Cardiac septum (tissue), 1 donor: Measurements from ENCODE around the gene NME2. TPM values are rescaled to one million over a fixed set of nuclear protein-coding genes. Genes with fewer than 3 reads are reported as not detected.
"Not testable (repeated sequence)": the region's sequence is repeated elsewhere in the genome, so short reads cannot be mapped to it uniquely, and the experiment has no call there.

ENCODE experiments used
- DNase-seq: peaks from one replicate; pipeline ENCODE4 v3.0.0-alpha.2; 2020; ENCODE audit warnings: low spot score
- intact Hi-C: fragments of 100-400 bp; cut with DNase I; formaldehyde crosslinking; loops from one replicate; pipeline ENCODE4 v1.14.0; 2022
- long read RNA-seq: library from polyadenylated mRNA; unstranded; transcript quantifications from one replicate; pipeline ENCODE4 v2.0.0, GENCODE V29; 2021
- total RNA-seq: library from RNA; stranded (reverse); fragmentation: NEBNext Ultra II Directional; extraction: Animal tissue kit (Norgen Biotek cat#: 25700); gene quantifications from one replicate; pipeline ENCODE4 v1.2.1, GENCODE V29; 2021
- donor health status: DM: no; HTN: no; CAD: no.

The NME2 gene
- 225 TPM for total RNA-seq
- long read RNA-seq, transcript NME2-202 (4 exons, 866 nt): minor isoform, 27 of 176 reads
- long read RNA-seq, transcript NME2-205 (5 exons, 826 nt): major isoform, 135 of 176 reads
- long read RNA-seq, transcript NME2-207 (5 exons, 850 nt): minor isoform, 7 of 176 reads
- long read RNA-seq, partial matches to known transcripts: 0 of 176 reads
- long read RNA-seq, other reads (novel, unspliced or antisense): 3 of 176 reads

DNA sequence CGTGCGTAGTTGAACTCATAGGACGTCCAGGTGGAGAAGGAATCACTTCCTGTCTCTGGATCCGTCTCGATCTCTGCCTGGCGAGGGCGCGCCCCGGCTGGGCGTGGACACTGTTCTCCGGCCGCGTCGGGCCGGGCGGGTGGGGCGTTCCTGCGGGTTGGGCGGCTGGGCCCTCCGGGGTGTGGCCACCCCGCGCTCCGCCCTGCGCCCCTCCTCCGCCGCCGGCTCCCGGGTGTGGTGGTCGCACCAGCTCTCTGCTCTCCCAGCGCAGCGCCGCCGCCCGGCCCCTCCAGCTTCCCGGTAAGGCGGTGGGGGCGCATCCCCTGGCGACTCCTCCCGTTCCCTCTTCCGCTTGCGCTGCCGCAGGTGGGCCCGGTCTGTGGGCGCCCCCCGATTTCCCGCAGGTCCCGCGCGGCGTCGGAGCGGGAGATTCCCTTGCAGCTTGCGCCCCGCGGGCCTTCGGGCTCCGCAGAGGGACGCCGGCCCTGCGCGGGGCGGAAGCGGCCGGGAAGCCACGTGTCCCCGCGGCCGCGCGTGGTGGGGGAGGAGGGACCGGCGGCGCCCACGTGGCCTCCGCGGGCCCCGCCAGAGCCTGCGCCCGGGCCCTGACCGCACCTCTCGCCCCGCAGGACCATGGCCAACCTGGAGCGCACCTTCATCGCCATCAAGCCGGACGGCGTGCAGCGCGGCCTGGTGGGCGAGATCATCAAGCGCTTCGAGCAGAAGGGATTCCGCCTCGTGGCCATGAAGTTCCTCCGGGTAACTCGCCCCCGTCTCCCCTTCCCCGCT, at the start of gene NME2:
TSS of gene NME2 (plus strand) at position 214 of the 789 bp plus-strand sequence. CDS start at position 634, 420 bp downstream.
- intact Hi-C loops: loop anchor here (10.0 kb wide), 1 partner anchor 88 kb away; no protein-coding TSS in a partner anchor
- peak; percentile 94 for DNase-seq

DNA sequence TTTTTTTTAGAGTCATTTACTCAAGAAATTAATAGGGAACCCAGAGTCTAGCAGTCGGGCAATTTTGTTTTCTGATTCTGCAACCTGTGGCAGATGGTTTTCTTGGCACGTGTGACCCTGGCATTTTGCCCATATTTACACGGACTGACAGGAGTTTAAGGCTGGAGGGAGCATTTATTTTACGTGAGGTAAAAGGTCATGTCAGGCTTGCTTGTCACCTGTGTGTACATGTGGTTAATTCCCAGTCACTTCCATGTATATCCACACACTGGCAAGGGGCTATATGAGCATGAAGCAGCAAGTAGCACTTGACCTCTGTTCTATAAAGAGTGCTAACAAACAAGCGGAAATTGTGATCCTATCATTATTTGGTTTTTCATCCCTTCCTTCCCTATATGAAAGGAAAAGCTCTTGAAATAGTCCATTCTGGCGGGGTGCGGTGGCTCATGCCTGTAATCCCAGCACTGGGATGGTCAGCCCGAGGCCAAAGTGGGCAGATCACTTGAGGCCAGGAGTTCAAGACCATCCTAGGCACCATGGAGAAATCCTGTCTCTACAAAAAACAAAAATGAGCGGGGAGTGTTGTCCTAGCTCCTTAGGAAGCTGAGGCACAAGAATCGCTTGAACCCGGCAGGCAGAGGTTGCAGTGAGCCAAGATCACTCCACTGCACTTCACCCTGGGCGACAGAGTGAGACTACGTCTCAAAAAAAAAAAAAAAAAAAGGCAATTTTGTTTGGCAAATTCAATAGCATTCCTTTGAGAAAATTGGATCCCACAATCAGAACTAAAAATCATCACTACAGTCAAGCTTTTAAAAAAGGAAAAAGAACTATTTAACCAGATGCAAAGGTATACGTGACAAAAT, 47.6 kb upstream of the NME2 start:
- intact Hi-C loops: no loop called here
- no peak for DNase-seq

DNA sequence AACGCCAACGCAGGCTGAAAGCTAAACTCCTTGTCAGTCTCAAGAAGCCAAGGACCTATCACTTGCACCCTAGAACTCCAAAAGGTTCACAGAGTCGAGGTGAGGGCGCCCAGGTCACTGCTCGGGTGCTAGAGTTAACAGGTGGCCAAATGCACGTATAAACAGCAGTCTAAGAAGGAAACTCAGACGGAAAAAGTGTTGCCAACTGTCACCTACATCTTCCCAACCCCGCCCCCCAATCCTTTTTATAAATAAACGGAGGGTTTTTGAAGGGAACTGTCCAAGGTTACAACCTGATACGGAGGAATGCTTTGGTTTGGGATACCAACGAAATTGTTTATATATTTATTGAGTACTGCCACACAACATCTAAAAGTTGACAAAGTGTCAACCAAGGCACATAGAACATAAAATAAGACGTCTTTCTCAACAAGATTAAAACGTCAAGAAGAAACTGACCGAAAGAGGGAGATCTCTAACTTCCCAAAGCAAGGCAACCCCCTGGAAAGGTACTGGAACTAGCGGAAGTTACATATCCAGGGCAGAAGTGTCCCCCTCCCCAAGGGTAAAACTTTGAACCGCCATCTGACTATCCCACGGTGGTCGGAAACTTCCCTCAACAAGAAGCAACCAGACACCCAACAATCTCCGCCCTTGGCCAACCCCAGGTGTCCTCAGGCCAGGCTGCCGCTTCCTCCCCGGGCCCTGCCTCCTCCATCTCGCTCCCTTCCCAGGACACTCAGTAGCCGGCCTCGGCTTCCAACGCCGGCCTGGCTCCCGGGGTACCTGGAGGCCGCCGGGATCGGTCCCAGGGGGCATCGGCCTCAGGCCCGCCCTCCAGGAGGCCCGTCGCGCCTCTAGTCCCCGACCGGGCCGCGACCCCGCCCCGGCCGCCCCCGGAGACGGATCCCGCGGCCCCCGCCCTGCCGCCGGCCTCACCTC, 46.5 kb upstream of the NME2 start:
- intact Hi-C loops: loop anchor here (5.0 to 10.0 kb wide), 3 partner anchors 115 to 412 kb away; partner anchors contain the start of genes ANKRD40 and TOB1

DNA sequence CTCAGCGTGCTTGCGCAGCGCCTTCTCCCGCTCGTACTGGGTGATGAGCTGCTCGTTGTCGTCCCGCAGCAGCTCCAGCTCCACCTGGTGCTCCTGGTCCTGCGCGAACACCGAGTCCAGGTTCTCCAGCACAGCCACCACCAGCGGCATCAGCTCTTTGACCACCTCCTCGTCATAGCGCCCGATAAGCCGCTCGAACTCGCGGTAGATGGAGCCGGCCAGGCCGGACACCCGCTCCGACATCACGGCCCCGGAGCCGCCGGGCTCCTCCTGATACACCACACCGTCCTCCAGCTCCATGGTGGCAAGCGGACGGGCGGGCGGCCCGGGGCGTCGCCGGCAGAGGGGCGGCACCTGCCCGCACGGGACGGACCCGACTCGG, 45.9 kb upstream of the NME2 start:
- intact Hi-C loops: loop anchor here (5.0 to 10.0 kb wide), 3 partner anchors 116 to 413 kb away; partner anchors contain the start of genes ANKRD40 and TOB1
- no peak for DNase-seq

More for the DNA sequence above, 46.5 kb upstream of the NME2 start:
- peak; percentile 77 for DNase-seq

DNA sequence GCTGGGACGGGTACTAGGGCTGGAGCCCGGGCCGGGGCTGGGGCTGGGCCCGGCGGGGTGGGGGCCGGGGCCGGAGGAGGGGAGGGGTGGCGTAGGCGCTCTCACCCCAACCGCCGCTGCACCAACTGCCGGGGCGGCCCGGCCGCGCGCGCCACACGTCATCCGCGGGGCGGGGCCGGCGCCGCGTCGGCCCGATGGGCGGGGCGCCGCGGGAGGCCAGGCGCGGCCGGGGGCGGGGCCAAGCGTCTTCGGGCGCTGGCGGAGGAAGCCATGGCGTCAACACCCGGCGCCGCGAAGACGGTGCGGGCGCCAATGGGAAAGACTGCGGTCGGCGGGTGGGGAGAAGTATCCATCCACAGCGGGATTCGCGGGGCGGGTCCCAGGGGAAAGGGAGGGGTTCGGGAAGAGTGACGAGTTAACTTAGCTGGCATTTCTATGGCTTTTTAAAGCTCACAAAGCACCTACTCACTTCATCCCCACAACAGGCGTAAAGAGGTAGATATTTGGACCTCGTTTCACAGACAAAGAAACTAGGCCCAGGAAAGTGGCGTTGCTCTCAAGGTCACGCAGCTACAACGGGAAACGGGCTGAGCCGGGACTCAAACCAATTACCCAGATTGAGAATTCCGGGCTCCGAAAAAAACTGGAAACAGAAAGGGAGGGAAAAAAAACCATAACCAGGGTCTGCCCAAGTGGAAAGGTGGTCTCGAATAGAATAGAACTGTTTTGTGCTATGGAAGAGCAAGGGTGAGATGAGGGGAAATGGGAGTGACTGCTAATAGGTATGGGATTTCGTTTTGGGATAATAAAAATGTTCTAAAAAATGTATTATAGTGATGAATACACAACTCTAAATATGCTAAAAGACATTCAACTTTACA, 45.2 kb upstream of the NME2 start, which contains the start of gene SPAG9:
TSS of gene SPAG9 (minus strand) at position 130 of the 881 bp plus-strand sequence. CDS start 212 bp downstream, outside the sequence.
- intact Hi-C loops: loop anchor here (1.0 to 10.0 kb wide), 4 partner anchors 32 to 414 kb away; partner anchors contain the start of genes ANKRD40, NME1 and TOB1
- DNase-seq: peak; percentile 97

DNA sequence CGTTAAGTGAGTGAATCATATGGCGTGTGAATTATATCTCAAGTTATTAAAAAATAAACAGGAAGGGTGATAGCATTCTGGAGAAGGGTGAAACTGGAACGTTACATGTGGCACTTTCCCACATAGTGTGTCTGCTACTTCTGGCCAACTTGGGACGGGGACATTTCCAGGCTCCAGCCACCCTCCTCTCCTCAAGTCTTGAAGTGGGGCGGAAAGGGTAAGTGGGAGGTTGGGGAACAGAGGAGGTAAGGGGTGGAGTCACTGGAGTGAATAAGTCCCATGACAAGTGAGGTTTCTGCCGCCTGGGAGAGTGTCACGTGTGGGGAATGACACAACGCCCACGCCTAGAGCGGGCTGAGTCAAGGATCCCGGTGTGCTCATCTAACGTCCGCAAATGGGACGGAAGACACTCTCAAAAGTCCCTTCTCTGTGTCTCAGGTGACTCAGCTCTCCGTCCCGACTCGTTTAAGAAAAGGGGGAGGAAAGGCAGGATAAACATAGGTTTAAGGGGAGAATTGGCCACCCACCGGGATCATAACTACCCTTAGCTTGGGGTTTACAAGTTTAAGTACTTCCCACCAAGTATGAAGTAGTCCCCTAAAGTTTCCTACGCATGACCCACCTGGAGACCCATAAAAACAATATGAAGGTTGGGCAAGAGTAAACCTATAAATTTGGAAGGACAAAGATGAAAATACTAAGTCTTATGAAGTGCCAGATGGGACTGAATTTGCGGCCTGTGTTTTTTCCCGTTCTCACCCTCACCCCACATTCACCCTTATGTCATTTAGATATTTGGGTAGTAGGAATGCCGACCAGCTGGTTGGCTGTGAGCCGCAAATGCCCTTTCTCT, 44.4 kb upstream of the NME2 start:
- intact Hi-C loops: loop anchor here (1.0 to 10.0 kb wide), 4 partner anchors 31 to 415 kb away; partner anchors contain the start of genes ANKRD40, NME1 and TOB1
- DNase-seq: peak; percentile 97

DNA sequence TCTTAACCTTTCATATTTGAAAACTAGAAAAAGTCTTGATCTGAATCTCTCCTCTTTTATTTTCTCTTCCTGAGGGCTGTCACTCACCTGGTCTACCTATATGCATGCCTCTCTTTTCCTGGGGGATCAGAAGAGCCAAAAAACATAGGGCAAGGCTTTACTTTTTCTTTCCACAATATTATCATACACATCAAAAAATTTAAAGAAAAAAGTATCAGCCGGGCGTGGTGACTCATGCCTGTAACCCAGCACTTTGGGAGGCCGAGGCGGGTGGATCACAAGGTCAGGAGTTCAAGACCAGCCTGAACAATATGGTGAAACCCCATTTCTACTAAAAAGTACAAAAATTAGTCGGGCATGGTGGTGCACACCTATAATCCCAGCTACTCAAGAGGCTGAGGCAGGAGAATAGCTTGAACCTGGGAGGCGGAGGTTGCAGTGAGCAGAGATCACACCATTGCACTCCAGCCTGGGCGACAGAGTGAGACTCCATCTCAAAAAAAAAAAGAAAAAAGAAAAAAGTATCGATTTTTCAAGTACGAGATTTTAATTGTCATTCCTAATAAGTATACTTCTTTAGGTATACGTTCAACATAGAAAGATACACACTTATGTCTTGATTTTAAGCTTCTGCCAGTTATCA, 43.6 kb upstream of the NME2 start:
- intact Hi-C loops: loop anchor here (5.0 to 10.0 kb wide), 3 partner anchors 118 to 415 kb away; partner anchors contain the start of genes ANKRD40 and TOB1
- DNase-seq: not testable (repeated sequence)

DNA sequence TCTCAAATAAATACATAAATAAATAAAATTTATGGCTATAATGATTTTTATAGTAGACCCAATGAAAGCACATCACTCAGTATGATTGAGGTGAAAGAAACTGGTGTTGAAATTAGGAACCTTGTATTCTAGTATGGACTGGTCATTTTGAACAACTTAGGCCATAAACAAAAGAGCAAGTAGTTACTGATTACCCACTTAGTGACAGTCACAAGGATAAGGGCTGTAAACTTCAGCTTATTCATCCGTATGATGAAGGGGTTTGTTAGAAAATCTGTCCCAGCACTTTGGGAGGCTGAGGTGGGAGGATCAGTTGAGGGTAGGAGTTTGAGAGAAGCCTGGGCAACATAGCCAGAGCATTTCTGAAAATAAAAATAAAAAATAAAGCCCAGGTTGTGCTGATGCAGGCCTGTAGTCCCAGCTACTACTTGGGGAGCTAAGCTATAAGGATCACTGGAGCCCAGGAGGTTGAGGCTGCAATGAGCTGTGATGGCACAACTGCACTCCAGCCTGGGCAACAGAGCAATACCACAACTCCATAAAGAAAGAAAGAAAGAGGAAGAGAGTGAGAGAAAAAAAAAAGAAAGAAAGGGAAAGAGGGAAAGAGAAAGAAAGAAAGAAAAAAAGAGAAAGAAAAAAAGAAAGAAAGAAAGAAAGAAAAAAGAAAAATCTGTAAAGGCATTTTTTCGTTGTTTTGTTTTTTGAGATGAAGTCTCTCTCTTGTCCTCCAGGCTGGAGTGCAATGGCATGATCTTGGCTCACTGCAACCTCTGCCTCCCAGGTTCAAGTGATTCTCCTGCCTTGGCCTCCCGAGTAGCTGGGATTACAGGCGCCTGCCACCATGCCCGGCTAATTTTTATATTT, 41.3 kb upstream of the NME2 start:
- intact Hi-C loops: loop anchor here (5.0 to 10.0 kb wide), 3 partner anchors 120 to 418 kb away; partner anchors contain the start of genes ANKRD40 and TOB1
- DNase-seq: no peak

DNA sequence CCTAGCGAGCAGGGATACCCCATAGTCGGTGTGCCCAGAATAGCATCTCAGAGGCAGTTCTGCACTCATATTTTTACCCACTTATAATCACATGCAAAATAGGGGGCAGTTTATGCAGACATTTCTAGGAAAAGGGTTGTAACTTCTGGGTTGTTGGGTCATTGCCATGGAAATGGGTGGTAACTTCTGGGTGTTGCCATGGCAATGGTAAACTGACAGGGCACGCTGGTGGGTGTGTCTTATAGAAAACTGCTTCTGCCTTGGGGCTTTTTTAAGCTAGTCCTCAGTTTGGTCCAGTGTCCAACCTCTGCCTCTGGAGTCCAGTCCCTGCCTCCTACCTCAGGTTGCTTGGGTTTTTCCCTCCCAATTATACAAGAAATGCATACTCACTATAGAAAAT, 38.1 kb upstream of the NME2 start:
- DNase-seq: no peak

DNA sequence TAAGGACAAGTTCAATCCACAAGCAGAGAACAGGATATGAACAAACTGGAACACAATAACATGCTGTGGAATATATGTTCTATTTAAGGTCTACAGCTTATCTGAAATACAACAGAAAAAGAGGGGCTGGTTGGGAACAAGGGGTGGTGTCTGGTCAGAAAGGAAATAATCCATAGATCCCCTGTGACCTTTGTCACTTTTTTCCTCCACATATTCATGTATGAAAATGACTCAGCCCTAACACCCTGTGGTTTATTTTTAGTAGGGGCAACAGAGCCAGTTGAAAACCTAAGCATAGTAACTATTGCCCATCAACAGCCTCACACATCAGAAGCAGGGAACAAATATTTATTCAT, 33.3 kb upstream of the NME2 start:
- DNase-seq: no peak
- intact Hi-C loops: no loop called here

More for the DNA sequence above, 38.1 kb upstream of the NME2 start:
- intact Hi-C loops: loop anchor here (10.0 kb wide), 2 partner anchors 123 to 263 kb away; partner anchors contain the start of gene TOB1

DNA sequence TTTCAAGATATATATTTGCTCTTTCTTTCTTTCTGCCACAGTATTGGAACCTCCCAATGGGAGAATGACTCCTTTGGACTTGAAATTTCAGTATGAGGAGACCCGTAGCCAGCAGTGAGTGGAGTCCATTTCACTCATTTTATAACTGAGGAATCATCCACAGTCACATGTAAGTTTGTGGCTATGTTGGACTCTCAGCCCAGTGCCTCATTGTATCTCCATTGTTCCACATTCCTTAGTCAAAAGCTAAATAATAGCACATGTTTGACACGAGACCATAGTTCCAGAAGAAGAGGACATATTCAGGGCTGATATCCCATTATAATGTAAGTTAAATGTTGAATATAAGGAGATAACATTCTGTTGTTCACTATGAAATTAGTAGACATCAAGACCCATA, 32.8 kb upstream of the NME2 start:
- DNase-seq: no peak
- intact Hi-C loops: no loop called here

DNA sequence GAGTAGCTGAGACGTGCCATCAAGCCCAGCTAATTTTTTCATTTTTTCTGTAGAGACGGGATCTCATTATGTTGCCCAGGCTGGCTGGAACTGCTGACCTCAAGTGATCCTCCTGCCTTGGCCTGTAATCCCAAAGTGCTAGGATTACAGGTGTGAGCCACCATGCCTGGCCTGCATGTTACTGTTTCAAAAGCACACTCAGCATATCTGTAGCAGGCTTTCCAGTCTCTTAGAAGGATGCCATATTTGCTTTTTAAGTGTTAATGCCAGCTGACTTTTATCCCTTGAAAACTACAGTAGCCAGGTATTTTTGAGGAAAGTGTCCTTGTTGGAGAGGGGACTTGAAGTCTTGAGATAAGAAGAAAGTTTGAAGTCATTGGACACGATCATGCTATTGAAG, 30.3 kb upstream of the NME2 start:
- no peak for DNase-seq
- intact Hi-C loops: no loop called here

DNA sequence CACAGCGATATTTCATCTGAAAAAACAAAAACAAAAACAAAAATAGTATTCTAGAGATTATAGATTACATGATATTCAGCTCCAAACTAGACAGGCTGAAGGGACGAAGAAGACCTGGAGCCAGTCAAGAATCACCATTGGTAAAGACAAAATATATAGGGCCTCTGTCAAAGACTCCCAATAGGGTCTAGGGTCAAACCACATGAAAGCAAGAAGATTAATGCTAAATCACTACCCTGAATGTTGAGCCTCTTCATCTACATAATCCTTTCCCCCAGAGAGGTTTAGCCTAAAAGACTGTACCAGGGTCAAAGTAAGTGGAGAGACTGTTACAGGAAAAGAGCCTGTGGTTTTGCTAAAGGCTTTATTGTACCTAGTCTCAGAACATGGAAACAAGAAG, 23.6 kb upstream of the NME2 start:
- DNase-seq: no peak
- intact Hi-C loops: no loop called here

DNA sequence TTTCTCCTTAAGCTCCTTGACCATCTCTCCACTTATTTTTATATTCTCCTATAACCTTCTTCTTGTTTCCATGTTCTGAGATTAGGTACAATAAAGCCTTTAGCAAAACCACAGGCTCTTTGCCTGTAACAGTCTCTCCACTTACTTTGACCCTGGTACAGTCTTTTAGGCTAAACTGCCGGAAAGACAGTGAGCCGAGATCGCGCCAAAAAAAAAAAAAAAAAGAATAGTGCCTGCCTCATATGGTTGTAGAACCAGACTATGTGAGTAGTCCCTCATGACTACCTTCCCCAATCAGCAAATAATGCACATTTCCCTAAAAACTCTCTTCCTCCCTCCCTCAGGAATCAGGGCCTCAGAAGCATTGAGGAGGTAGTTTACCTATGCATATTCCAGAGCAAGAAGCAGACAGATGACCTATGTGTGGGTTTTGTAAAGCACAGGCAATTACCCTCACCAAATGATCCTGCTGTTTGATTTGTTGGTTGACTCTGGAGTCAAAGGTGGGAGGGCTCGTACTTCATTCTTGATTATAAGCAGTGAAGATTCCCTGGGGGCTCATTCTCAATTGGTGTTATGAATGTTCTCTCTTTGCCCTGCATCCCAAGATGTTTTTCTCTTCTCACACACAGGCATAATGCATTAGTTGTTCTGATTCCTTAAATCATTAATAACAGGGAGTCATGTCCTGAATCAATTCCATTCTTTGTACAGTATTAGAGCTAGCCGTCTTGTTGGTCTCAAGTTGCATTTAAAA, 21.8 kb upstream of the NME2 start:
- no peak for DNase-seq
- intact Hi-C loops: no loop called here
